Measurements from ENCODE around the gene ANKRD31. TPM values are rescaled to one million over a fixed set of nuclear protein-coding genes. Genes with fewer than 3 reads are reported as not detected.

The ANKRD31 gene
- polyA plus RNA-seq, 1 experiment: 0.06 TPM

DNA sequence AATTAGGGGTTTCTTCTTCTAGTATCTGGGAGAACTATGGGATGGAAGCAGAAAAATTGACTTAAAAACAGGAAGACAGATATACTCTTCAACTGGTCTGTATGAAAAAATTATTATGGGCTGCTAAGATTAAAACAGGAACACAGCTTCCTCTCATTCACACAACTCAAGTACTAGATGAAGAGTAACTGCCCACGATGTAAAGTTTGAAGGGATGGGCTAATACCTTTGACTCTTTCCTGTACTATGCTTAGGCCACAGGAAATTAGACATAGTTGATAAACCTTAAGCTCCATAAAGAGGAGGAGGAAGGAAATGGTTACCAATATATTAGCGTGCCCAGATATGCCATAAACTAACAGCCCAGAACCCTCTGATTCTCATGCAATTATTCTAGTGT is 88.6 kb downstream of the ANKRD31 start:
- Histone ChIP-seq H3K27me3 (ENCODE audit: control insufficient read depth, insufficient read depth, low read length) (no peaks in the 10 kb centered on the region), H3K27ac (ENCODE audit: low read depth, low read length) (no peak overlapping the region), H3K4me3 (ENCODE audit: low read depth, low read length) (no peak overlapping the region), H3K9me3 (ENCODE audit: control insufficient read depth, insufficient read depth, low read length) (no peaks in the 10 kb centered on the region)
- POLR2A ChIA-PET: no interaction called here
- DNase-seq (ENCODE audit: low read depth, low spot score): no peak
- CTCF ChIA-PET: no interaction called here
- TF ChIP-seq, protein P1, sequence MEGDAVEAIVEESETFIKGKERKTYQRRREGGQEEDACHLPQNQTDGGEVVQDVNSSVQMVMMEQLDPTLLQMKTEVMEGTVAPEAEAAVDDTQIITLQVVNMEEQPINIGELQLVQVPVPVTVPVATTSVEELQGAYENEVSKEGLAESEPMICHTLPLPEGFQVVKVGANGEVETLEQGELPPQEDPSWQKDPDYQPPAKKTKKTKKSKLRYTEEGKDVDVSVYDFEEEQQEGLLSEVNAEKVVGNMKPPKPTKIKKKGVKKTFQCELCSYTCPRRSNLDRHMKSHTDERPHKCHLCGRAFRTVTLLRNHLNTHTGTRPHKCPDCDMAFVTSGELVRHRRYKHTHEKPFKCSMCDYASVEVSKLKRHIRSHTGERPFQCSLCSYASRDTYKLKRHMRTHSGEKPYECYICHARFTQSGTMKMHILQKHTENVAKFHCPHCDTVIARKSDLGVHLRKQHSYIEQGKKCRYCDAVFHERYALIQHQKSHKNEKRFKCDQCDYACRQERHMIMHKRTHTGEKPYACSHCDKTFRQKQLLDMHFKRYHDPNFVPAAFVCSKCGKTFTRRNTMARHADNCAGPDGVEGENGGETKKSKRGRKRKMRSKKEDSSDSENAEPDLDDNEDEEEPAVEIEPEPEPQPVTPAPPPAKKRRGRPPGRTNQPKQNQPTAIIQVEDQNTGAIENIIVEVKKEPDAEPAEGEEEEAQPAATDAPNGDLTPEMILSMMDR (IDR thresholded peaks at IDR 0.05; ENCODE audit: low read depth, low read length): no peak

DNA sequence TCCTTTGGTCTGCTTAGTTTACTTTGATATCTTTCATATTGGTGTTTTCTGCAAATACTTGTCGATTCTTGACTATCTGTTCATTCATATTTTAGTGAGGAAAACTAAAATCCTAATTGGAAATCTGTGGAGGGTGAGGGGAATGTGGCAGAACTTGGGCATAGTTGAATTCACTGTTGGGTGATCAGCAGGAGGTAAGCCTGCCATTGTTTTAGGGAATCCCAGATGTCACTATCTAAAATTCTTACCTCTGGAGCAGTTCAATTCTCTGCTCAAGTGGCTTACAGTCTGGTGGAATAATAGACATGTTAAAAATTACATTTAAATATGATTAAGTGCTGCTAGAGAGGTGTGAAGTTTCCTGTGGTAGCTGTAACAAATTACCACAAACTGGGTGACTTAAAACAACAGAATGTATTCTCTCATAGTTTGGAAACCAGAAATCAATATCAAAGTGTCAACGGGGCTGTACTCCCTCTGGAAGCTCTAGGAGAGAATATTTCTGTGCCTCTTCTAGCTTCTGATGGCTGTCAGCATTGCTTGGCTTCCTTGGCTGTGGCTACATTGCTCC is 94.0 kb downstream of the ANKRD31 start:
- TF ChIP-seq, protein P1 (IDR thresholded peaks at IDR 0.05; ENCODE audit: low read depth, low read length): no peak
- no peaks in the 10 kb centered on the region for H3K9me3 ChIP-seq (ENCODE audit: control insufficient read depth, insufficient read depth, low read length)
- no peak overlapping the region for H3K4me3 ChIP-seq (ENCODE audit: low read depth, low read length)
- no peak overlapping the region for H3K27ac ChIP-seq (ENCODE audit: low read depth, low read length)
- CTCF ChIA-PET: no interaction called here
- POLR2A ChIA-PET: no interaction called here
- DNase-seq (ENCODE audit: low read depth, low spot score): no peak
- no peaks in the 10 kb centered on the region for H3K27me3 ChIP-seq (ENCODE audit: control insufficient read depth, insufficient read depth, low read length)

DNA sequence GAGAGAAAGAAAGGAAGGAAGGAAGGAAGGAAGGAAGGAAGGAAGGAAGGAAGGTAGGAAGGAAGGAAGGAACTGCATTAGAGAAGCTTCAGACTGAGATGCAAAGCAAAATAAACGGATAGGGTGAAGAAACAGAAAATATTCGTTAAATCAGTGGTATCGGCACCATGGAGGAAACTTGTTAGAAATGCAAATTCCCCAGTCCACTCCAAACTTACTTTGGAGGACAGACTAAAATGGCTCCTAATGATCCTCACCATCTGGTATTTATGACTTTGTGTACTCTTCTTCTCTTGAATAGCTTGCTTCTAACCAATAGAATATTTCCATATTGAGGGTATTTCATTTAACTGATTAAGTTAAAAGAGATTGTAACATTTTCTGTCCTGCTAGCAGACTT is 96.4 kb downstream of the ANKRD31 start:
- CTCF ChIA-PET: no interaction called here
- POLR2A ChIA-PET: no interaction called here
- Histone ChIP-seq H3K27me3 (ENCODE audit: control insufficient read depth, insufficient read depth, low read length) (no peaks in the 10 kb centered on the region), H3K9me3 (ENCODE audit: control insufficient read depth, insufficient read depth, low read length) (no peaks in the 10 kb centered on the region), H3K4me3 (ENCODE audit: low read depth, low read length) (no peak overlapping the region), H3K27ac (ENCODE audit: low read depth, low read length) (no peak overlapping the region)
- TF ChIP-seq, protein P1 (IDR thresholded peaks at IDR 0.05; ENCODE audit: low read depth, low read length): no peak
- DNase-seq (ENCODE audit: low read depth, low spot score): no peak

DNA sequence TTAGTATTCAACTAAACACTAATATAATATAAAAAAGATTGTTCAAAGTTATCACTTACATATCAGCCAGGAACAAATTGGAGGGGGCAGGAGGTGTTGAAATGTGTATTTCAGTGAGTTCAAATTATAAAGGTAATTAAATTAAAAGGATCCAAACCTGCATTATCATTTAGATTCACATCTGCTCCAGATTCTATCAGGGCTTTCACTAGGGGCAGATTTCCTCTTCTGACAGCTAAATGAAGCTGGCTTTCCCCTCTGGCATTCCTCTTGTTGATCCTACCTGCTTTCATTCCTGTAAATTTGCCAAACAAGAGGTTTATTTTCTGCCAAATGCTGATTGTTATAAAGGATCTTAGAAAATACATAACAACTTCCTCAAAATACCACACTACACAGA is 98.0 kb downstream of the ANKRD31 start:
- ChIA-PET CTCF (no interaction called here), POLR2A (no interaction called here)
- DNase-seq (ENCODE audit: low read depth, low spot score): no peak
- no peak overlapping the region for H3K4me3 ChIP-seq (ENCODE audit: low read depth, low read length)
- no peak overlapping the region for H3K27ac ChIP-seq (ENCODE audit: low read depth, low read length)
- no peaks in the 10 kb centered on the region for H3K27me3 ChIP-seq (ENCODE audit: control insufficient read depth, insufficient read depth, low read length)
- TF ChIP-seq, protein P1 (IDR thresholded peaks at IDR 0.05; ENCODE audit: low read depth, low read length): no peak
- H3K9me3 ChIP-seq (ENCODE audit: control insufficient read depth, insufficient read depth, low read length): no peaks in the 10 kb centered on the region

DNA sequence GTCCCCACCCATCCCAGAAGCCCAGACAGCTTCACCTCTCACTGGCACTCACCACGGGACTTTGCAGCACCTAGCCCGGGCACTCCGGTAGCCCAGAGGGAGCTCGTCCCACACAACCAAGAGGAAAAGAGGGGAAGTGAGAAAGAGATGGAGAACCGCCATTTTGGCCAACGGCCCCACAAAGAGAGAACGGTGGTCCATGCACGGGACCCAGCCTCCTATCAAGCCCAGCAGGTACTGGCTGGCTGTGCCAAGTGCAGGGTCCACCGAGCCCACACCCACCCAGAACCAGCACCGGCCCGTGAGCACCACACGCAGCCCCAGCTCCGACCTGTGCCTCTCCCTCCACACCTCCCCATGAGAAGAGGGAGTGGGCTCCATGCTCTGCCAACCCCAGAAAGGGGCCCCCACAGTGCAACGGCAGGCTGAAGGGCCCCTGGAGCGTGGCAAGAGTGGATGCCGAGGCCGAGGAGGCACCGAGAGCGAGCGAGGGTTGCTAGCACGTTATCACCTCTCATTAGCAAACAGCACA is 105.8 kb downstream of the ANKRD31 start:
- Histone ChIP-seq H3K27ac (ENCODE audit: low read depth, low read length) (no peak overlapping the region), H3K9me3 (ENCODE audit: control insufficient read depth, insufficient read depth, low read length) (peaks cover 8% of the 10 kb centered on the region), H3K4me3 (ENCODE audit: low read depth, low read length) (no peak overlapping the region), H3K27me3 (ENCODE audit: control insufficient read depth, insufficient read depth, low read length) (no peaks in the 10 kb centered on the region)
- TF ChIP-seq, protein P1 (IDR thresholded peaks at IDR 0.05; ENCODE audit: low read depth, low read length): no peak
- DNase-seq (ENCODE audit: low read depth, low spot score): no peak
- ChIA-PET POLR2A (no interaction called here), CTCF (no interaction called here)
